Activated effector memory CD4-positive, alpha-beta T cell treated with Interleukin-2 at 50 U/mL for 16 hours (primary cell): ENCODE data around the gene CTCFL.

ENCODE experiments used
- DNase-seq: peaks from one replicate; pipeline ENCODE4 v3.0.0-alpha.2; 2020

CTCFL gene, protein sequence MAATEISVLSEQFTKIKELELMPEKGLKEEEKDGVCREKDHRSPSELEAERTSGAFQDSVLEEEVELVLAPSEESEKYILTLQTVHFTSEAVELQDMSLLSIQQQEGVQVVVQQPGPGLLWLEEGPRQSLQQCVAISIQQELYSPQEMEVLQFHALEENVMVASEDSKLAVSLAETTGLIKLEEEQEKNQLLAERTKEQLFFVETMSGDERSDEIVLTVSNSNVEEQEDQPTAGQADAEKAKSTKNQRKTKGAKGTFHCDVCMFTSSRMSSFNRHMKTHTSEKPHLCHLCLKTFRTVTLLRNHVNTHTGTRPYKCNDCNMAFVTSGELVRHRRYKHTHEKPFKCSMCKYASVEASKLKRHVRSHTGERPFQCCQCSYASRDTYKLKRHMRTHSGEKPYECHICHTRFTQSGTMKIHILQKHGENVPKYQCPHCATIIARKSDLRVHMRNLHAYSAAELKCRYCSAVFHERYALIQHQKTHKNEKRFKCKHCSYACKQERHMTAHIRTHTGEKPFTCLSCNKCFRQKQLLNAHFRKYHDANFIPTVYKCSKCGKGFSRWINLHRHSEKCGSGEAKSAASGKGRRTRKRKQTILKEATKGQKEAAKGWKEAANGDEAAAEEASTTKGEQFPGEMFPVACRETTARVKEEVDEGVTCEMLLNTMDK

DNA sequence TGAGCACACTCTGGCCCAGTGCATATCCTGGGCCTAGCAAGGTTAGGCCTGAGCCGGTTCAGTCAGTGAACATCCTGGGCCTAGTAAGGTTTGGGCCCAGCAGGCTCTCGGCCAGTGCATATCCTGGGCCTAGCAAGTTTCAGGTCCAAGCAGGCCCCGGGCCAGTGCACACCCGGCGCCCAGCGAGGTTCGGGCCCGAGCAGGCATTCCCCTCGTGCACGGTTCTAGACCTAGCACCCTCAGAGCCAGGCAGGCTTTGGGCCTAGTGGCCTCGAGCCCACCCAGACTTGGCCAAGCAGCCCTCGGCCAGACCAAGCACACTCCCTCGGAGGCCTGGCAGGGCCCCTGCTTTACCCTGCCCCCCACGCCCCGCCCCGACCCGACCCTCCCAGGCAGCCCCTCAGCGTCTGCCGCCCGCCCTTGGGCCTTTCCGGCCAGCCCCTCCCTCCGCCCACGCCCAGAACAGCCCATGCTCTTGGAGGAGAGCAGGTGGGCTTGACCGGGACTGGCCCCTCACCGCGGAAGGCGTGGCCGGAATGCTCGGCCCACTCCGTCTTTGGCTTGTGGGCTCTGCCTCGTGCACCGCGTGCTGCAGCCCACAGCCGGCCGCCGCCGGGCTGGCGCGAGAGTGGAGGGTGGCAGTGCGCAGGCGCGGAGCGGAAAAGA lies at the start of gene CTCFL:
TSS of gene CTCFL (minus strand) at position 630 of the 666 bp plus-strand sequence. CDS start 935 bp downstream, outside the sequence.
- no peak for DNase-seq

DNA sequence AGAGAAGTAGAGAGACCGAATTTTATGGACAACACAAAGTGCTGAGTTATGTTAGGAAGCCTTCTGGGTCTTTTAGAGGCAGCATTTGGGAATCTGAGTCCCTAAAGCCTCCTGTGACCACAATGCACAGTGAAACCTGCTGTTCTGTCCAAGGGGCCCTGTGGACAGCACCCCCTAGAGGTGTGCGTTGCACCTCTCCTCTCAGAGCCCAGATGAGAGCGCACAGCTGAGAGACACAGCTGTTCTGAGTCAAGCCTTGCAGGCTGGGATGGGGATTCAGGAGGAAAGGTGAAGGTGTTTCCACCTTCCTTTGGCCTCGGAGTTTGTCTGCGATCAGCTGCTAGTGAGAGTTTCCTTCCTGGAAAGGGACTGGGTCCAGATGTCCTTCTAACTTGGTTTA lies 49.0 kb upstream of the CTCFL start:
- no peak for DNase-seq

DNA sequence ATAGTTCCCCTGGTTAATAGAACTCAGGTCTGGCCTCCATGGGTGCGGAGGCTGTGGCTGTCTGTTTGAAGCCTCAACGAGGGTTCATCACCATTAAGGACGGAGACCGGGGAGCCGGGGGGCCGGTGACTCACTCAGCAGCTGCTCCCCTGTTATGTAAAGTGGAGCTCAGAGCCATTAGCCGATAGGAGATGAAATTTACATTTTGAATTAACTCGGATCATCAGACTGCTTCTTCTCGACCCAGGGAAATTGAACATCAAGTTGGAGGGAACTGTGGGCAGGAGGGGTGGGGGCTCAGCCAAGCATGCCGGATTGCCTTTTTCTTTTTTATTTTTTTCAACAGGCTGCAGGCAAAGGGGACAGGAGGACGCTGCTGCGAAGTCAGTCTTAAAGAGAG lies 48.3 kb upstream of the CTCFL start:
- DNase-seq: no peak

DNA sequence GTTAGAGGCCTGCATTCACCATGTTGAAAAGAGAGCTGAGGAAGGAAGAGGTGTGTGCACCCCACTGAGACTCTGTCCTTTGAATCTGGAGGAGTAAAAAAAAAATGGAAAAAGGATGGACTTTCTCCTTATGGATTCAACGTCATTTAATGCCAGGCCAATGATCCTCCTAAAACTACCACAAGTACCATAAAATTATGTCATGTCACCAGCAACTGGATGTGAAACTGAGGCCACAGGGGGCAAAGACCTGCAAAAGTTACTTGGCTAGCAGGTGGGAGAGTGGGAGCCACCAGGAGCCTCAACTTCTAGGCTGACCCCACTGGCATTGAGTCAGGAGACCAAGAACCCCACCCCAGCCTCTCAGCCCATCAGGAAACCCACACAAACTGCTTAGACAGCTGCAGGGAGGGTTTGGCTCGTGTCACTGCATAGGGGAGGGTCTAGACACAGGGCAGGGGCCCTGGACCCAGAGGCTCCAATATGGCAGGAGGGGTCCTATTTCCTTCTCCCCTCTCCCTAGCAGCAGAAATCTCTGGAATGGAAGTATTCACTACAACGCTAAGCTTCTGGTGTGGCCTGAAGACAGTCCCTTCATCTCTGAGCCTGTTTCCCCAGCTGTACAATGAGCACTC lies 47.0 kb upstream of the CTCFL start:
- DNase-seq: no peak

DNA sequence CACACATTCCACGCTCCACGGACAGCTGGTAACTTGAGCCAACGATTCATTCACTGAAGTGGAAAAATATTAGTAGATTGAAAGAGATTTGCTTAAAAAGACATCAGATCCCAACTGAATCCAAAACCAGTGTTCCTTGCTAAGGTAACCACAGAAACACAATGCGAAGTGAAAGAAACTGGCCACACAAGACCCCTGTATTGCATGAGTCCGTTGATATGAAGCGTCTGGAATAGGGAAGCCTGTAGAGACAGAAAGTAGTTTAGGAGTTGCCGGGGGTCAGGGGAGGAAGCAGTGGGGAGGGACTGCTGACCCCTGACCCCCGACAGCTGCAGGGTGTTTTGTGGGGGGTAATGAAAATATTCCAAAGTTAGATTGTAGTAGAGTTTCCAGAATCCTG lies 46.0 kb upstream of the CTCFL start:
- DNase-seq: no peak

DNA sequence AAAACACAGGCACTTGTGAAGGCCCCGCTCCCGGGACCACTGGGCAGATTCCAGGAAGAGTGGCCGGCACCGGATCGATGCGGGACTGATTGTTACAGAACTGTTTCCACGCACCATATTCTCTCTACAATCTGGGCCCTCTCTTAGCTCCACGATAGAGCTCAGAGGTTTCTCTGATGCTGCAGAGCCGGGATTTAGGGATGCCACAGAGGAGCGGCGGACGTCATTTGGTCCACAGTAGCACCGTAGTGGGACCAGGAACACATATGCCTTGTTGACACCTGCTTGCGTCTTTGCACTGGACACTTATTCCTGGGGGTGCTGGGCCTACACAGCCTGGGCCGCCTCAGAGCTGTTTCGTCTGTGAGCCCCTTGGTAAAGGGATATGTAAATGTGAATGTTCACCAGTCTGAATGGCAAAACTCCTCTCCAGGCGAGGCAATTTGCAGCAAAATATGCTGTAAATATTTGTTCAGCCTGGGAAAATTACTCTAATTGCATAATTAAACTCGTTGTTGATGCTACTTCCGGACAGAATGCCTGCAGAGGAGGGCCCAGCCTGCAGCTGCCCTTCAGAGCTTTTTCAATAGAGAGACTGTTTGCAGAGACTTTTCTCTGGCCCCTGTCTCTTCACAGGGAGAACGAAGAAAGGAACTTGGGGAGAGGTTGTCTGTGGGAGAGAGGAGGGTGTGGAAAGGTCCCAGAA lies 45.4 kb upstream of the CTCFL start:
- no peak for DNase-seq

DNA sequence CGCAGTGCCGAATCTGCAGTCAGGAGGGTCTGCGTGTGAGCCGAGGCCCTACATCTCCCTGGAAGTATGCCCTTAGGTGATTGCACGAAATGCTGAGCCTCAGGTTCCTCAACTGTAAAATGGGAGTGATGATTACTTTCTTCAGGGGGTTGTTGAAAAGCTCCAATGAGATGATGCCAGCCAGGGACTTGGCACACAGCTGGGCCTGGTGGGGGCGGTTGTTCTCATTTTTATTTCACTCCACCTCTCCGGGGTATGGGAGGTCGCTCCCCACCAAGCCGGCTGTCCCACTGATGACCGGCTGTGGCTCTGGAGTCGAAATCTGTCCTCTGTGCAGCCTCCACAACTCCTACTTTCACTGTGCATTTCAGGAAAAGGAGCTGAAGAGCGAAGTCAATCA lies 44.0 kb upstream of the CTCFL start:
- DNase-seq: no peak

DNA sequence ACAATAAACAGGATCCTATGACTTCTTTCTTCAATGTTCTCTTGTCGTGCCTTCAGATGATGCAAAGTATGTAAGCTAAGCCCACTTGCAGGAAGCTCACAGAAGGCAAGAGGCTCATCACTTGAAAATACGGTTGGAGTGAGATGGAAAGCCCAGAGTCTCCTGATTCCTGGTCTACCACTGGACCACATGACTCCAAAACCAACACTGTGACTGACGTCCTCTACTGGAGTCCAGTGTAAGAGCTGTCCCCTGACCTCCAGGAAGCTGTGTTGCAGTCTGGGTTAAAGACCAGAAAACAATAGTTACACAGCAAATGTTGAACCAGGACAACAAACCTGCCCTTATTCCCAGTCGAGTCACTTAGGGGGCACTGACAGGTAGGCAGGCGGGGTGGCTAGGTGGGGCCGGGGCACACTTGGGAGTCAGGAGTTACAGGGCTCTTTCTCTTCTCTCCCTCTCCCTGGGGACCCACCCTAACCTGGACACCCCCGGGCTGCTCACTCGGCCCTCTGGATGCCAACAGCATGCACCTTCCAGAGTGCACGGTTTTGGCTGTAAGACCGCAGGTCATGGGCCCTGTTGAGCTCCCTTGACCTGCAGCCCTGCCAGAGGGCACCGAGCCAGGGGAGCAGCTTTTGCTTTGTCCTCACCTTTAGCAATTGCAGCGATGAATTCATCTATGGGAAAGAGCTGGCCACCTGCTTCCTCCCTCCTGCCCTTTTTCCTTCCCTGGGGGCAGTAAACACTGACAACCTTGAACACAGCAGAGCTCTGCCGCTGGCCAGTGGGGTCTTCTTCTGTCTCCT lies 43.4 kb upstream of the CTCFL start:
- no peak for DNase-seq

DNA sequence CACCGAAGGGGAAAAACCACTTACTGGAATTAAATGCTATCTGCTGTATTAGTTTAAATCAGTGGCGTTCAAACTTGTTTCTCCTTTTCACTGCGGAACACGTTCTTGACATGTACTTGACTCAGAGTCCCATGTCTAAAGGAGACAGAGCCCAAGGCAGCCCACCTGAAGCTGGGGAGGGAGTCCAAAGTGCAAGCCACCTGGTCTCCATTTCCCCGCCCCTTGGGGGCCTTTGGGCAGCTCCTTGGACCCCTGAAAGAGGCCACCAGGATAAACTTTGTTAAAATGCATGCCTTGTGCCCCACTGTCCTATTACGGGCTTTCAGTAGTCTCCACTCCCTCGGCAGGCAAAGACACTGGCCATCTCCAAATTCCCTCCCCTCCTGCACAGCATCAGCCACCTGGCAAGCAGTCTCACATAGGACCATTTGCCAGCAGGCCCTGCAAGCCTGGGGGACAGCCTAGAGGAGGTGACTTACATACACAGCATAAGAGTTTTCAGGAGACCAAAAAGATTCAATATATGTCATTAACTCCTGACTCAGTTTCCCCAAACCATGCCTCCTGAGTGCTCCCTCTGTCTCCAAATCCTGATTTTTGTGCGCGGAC lies 42.6 kb upstream of the CTCFL start:
- no peak for DNase-seq

DNA sequence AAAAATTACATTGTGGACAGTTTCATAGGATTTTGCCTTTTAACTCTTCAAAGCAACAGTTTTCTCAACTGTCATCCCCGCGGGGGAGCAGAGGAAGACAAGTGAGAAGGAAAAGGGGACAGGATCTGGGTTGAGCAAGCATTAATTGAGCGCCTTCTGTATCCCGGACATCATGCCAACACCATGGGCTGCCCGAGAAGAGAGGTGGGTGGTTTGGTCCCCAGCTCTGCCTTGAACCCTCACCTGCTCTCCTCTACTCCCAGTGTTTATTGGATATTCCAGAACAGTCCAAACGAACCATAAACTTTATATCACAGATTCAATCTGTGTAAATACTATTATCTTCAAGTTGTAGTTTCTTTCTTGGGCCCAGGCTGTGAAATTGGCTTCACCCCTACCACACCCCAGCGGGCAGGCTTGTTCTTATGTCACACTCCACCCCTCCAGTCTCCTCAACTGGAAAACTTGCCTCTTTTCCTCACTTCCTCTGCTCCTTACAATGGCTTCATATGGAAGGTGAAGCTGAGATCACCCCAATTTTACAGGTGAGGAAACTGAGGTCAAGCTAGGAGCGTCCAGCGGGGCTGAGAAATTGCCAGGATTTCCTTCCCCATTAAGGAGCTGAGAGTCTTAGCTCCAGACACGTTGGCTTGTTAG lies 42.0 kb upstream of the CTCFL start:
- DNase-seq: no peak

DNA sequence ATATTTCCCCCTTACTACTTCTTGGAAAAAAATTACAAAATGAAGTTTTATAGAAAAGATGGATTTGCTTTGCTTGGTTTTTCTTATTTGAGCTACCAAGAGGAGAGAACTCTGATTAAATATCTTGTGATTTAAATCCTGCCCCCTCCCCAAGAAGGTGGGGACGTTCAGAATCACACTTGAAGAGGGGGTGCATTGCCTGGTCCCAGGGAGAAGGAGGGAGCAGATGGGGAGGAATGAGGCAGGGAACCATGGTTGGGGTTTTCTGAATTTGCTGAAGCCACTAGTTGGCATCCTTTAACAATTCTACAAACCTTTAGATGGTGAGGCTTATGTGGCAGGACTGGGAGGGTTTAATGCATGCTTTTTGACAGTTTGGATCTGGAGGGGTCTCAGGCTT lies 41.5 kb upstream of the CTCFL start:
- DNase-seq: no peak

DNA sequence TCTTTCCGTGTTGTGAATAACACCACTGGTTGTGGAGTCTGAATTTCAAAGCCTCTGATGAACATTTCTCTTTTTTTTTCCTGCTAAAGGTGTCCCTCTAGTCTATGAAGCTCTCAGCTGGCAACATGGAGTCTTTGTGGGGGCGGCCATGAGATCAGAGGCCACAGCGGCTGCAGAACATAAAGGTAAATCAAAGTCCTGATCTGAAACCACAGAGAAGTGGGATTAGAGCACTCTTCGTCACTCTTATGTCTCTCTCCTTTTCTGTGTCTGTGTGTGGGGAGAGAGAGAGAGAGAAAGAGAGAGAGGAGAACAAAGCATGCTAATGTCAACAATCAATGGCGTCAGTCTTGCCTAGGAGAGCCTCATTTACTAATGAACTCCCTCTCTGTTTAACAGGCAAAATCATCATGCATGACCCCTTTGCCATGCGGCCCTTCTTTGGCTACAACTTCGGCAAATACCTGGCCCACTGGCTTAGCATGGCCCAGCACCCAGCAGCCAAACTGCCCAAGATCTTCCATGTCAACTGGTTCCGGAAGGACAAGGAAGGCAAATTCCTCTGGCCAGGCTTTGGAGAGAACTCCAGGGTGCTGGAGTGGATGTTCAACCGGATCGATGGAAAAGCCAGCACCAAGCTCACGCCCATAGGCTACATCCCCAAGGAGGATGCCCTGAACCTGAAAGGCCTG lies 40.2 kb upstream of the CTCFL start:
- DNase-seq: no peak

DNA sequence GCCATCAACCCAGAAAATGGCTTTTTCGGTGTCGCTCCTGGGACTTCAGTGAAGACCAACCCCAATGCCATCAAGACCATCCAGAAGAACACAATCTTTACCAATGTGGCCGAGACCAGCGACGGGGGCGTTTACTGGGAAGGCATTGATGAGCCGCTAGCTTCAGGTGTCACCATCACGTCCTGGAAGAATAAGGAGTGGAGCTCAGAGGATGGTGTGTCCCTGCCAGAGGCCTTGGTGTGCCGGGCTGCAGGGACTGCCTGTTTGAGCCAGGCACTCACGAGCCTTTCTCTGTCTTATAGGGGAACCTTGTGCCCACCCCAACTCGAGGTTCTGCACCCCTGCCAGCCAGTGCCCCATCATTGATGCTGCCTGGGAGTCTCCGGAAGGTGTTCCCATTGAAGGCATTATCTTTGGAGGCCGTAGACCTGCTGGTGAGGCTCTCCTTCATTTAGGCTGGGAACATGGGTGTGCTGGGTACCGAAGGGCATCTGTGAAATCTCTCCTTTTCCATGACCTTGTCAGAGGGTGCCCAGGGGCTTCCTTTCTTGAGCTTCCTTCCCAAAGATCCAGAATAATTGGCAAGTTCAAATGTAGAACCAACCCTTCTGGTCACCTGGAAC lies 39.4 kb upstream of the CTCFL start:
- DNase-seq: no peak

DNA sequence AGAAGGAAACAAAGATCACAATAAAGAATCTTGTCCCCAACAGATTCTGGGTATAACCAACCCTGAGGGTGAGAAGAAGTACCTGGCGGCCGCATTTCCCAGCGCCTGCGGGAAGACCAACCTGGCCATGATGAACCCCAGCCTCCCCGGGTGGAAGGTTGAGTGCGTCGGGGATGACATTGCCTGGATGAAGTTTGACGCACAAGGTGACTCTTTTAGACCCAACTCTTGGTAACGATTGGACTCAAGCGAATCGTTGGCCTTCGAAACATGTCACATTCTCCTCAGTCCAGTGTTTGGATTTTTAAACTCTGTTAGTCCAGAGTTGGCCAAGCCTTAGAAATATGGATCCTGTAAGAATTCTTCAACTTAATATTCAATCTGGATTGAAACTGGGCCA lies 38.6 kb upstream of the CTCFL start:
- no peak for DNase-seq

DNA sequence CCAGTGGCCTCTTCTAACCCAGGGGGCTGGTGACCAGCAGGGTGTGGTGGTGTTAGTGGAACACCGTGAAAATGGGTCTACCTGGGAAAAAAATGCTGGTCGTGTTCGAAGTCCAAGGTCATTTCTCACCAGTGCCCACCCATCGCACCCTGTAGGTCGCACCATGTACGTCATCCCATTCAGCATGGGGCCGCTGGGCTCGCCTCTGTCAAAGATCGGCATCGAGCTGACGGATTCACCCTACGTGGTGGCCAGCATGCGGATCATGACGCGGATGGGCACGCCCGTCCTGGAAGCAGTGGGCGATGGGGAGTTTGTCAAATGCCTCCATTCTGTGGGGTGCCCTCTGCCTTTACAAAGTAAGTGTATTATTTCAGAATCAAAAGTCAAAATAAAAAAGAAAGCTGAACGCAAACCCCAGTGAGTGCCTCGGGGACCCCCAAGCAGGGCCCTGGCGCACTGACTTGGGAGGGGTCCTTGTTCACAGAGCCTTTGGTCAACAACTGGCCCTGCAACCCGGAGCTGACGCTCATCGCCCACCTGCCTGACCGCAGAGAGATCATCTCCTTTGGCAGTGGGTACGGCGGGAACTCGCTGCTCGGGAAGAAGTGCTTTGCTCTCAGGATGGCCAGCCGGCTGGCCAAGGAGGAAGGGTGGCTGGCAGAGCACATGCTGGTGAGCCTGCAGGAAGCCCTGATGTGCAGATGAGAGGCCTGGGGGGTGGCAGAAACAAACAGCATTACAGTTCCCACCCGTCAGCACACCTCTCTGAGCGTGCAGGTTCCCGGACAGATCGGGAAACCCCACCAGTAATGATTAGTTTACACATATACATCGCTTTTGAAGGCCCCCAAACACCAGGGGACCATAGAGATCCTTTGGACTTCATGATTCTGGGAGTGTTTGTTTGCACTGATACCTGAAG lies 37.9 kb upstream of the CTCFL start:
- no peak for DNase-seq

DNA sequence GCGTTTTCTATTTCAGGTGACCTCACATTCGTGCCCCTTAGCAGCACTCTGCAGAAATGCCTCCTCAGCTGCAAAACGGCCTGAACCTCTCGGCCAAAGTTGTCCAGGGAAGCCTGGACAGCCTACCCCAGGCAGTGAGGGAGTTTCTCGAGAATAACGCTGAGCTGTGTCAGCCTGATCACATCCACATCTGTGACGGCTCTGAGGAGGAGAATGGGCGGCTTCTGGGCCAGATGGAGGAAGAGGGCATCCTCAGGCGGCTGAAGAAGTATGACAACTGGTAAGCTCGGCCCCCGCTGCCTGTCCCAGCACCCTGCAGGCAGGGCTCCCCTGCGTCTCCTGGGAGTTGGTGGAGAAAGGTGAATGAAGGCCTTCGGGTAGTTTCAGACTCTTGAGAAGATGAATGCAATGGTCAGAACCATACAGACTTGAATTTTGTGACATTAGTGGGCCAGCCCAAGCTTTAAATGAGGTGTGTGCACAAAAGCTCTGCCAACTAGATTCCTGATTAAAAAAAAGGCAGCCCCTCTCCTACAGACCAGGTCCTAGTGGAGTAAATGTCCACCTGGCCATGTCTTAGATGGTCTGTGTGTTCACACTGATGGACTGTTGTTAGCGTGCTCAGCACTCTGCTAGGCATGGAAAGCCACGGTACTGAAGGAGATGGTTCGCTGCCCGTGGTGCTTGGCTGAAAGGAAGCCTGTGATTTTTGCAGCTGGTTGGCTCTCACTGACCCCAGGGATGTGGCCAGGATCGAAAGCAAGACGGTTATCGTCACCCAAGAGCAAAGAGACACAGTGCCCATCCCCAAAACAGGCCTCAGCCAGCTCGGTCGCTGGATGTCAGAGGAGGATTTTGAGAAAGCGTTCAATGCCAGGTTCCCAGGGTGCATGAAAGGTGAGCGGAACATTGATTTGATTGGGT lies 36.7 kb upstream of the CTCFL start:
- DNase-seq: no peak

DNA sequence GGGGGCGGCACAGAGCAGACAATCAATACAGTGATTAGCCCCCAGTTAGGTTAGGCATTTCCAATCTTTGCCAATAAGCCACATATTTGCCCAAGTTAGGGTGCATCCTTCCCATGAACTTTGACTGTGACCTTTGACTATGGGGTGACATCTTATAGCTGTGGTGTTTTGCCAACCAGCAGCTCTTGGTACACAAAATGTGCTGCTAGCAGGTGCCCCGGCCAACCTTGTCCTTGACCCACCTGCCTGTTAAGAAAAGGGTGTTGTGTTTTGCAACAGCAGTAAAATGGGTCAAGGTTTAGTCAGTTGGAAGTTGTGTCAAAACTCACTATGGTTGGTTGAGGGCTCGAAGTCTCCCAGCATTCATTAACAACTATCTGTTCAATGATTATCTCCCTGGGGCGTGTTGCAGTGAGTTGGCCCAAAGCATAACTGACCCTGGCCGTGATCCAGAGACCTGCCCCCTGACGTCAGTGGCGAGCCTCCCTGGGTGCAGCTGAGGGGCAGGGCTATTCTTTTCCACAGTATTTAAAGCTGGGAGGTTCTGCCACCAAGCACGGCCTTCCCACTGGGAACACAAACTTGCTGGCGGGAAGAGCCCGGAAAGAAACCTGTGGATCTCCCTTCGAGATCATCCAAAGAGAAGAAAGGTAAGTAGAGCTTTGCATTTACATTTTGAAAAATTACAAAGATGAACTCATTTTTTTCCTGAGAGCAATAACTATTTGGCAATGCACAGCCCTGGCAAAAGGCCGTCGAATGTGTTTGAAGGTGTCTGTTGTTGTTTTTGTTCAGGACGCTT lies 35.8 kb upstream of the CTCFL start, which contains the start of gene PCK1:
TSS of gene PCK1 (plus strand) at position 557 of the 802 bp plus-strand sequence. CDS start 302 bp downstream, outside the sequence.
- no peak for DNase-seq
